Bronchus fibroblast of lung (primary cell): ENCODE measurements around the gene ZNF322. TPM values are rescaled to one million over a fixed set of nuclear protein-coding genes. Genes with fewer than 3 reads are reported as not detected.

Experiments used
- total RNA-seq: library from RNA; depleted of rRNA; stranded (reverse); fragments of >200 nt; gene quantifications from 2 replicates; pipeline ENCODE4 v1.2.3, GENCODE V29; 2015

The ZNF322 gene, protein sequence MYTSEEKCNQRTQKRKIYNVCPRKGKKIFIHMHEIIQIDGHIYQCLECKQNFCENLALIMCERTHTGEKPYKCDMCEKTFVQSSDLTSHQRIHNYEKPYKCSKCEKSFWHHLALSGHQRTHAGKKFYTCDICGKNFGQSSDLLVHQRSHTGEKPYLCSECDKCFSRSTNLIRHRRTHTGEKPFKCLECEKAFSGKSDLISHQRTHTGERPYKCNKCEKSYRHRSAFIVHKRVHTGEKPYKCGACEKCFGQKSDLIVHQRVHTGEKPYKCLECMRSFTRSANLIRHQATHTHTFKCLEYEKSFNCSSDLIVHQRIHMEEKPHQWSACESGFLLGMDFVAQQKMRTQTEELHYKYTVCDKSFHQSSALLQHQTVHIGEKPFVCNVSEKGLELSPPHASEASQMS
- total RNA-seq = 8.8 and 8.9 TPM in 2 replicates

DNA sequence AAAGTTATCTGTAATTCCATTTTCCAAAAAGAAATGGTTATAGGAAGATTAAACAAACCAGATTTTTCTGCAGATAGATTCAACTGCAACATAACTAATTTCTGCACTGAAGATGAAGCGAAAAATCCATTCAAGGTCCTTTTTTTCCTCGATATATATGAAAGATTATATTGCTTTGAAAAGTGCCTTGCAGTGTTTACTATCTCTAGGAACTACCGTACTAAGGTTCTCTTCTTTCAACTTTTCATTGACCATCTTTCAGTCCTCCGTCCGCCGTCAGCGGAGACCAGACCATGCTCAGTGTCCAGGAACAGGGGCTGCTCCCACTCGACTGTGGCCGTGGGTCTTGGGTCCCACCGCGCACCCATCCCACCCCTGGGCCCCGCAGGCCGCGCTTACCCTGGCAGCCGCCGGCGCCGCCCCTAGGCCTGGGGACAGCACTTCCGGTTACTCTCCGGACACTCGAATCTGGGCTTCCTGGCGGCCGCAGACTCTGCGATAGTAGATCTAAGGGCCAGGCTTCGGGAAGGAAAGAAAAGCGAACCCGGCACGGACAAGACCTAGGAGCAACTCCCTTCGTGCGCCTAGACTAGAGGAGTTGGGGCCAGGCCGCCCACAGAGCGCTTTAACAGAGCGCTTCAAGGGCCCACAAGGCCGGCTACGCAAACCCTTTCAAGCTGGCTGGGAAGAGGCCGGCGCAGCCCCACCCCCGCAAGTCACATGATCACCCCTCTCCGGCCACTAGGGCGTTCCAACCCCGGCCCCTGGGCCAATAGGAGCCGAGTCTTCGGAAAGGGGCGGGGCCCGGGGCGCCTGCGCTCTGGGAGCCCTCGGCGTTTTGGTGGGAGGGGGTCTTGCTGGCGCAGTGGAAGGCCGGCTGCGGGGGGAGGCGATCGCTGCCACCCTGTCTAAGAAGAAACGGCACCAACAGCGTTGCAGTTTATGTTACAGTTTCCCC, at the start of gene ZNF322:
Gene ZNF322, minus strand, starts transcription at position 705 of the 958 bp plus-strand sequence. CDS start 21,193 bp downstream, outside the sequence.

DNA sequence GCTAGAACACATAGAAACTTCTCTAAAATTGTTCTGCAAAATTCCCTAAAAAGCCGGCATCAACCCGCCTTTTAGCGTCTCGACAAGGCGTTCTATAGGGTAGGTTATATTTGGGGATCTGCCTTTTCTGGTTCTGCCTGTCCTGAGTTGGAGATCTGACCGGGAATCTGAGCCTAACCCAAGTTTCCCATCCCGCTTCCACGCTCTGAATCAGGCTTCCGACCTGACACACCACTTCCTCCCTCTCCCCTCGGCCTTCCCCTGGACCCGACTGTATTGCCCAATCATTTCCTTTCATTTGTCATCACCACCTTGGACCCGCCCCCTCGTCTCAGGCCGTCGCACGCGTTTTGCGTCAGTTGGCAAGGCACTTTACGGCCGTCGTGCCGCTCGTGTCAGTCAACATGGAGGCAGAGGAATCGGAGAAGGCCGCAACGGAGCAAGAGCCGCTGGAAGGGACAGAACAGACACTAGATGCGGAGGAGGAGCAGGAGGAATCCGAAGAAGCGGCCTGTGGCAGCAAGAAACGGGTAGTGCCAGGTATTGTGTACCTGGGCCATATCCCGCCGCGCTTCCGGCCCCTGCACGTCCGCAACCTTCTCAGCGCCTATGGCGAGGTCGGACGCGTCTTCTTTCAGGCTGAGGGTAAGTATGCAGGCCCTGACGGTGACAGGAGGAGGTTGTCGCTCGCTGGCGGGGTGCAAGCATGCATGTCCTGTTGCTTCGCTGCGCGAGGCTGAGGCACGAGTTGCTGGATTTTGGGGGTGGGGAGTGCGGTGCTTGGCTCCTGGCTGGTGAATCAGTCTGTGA, 62.8 kb downstream of the ZNF322 start, which contains the start of gene ABT1:
Gene ABT1, plus strand, starts transcription at position 375 of the 810 bp plus-strand sequence. Its CDS starts 30 bp downstream, at position 405.

Other genes starting within 250 kb of the ZNF322 start
- 5.5 and 5.7 TPM in 2 replicates for gene BTN3A3, start 219.2 kb downstream of the ZNF322 start, total RNA-seq
- 4.4 and 5.1 TPM in 2 replicates for gene BTN2A1, start 201.8 kb downstream of the ZNF322 start, total RNA-seq
- gene BTN1A1, start 159.4 kb downstream of the ZNF322 start, total RNA-seq = not detected in 2 replicates
- gene HMGN4, start 121.4 kb downstream of the ZNF322 start, total RNA-seq = 62.4 and 84.2 TPM in 2 replicates
- 14.1 and 14.3 TPM in 2 replicates for gene ABT1, start 62.8 kb downstream of the ZNF322 start, total RNA-seq